GM23338 (cell line): ENCODE measurements around the gene CADM4. TPM values are rescaled to one million over a fixed set of nuclear protein-coding genes. Genes with fewer than 3 reads are reported as not detected.
A peak's percentile ranks its signal among the peaks of the same experiment; 100 is the strongest.

ENCODE experiments used
- ATAC-seq: fragments of 200-7000 bp; cut with Tn5 transposase; 3 replicates; pipeline ENCODE4 v1.9.1; 2020
- DNase-seq: peaks from one replicate; pipeline ENCODE4 v3.0.0-alpha.2; 2015; ENCODE audit warnings: low spot score
- H2AFZ ChIP-seq: fragments of 200-600 bp; sonication (generic); 2 replicates; pipeline ENCODE4 v1.8.0; 2016; ENCODE audit warnings: antibody characterized with exemption, mild to moderate bottlenecking, moderate library complexity
- H3F3A ChIP-seq: fragments of 200-600 bp; sonication (generic); replicated peaks from 2 replicates; pipeline ENCODE4 v1.8.0; 2017; ENCODE audit warnings: antibody characterized with exemption, mixed run types, low read depth
- H3K27ac ChIP-seq: fragments of 200-600 bp; sonication (generic); 2 replicates; pipeline ENCODE4 v1.6.1; 2016; ENCODE audit warnings: low read depth
- H3K27me3 ChIP-seq: fragments of 200-600 bp; sonication (generic); 2 replicates; pipeline ENCODE4 v1.8.0; 2016; ENCODE audit warnings: mild to moderate bottlenecking, mixed run types, moderate library complexity; ENCODE audit not compliant: insufficient read depth
- H3K36me3 ChIP-seq: fragments of 200-600 bp; sonication (generic); 2 replicates; pipeline ENCODE4 v1.8.0; 2016; ENCODE audit warnings: mild to moderate bottlenecking; ENCODE audit not compliant: insufficient read depth
- H3K4me1 ChIP-seq: fragments of 200-600 bp; sonication (generic); 2 replicates; pipeline ENCODE4 v1.8.0; 2016; ENCODE audit warnings: mild to moderate bottlenecking, moderate library complexity; ENCODE audit not compliant: insufficient read depth
- H3K4me2 ChIP-seq: fragments of 200-600 bp; sonication (generic); 2 replicates; pipeline ENCODE4 v1.7.1; 2017; ENCODE audit warnings: mixed run types
- H3K4me3 ChIP-seq: fragments of 200-600 bp; sonication (generic); 2 replicates; pipeline ENCODE4 v1.6.1; 2016; ENCODE audit warnings: mixed run types
- H3K79me2 ChIP-seq: fragments of 200-600 bp; sonication (generic); replicated peaks from 2 replicates; pipeline ENCODE4 v1.8.0; 2017; ENCODE audit warnings: mild to moderate bottlenecking; ENCODE audit not compliant: insufficient read depth
- H3K9me2 ChIP-seq: fragments of 200-600 bp; sonication (generic); 2 replicates; pipeline ENCODE4 v1.8.0; 2017; ENCODE audit not compliant: insufficient read depth
- H4K20me1 ChIP-seq: fragments of 200-600 bp; sonication (generic); replicated peaks from 2 replicates; pipeline ENCODE4 v1.8.0; 2017; ENCODE audit warnings: mild to moderate bottlenecking; ENCODE audit not compliant: insufficient read depth
- H3K27ac Mint-ChIP-seq: 2 replicates; pipeline ENCODE4 v1.8.0; 2020; ENCODE audit warnings: inconsistent platforms, mild to moderate bottlenecking, moderate library complexity, mixed read lengths
- H3K27me3 Mint-ChIP-seq: 3 replicates; pipeline ENCODE4 v1.8.0; 2022; ENCODE audit warnings: low read depth, mild to moderate bottlenecking, moderate library complexity, mixed read lengths, inconsistent platforms; ENCODE audit not compliant: insufficient read depth, poor library complexity
- H3K36me3 Mint-ChIP-seq: 3 replicates; pipeline ENCODE4 v1.8.0; 2021; ENCODE audit warnings: low read depth, mild to moderate bottlenecking, inconsistent platforms, moderate library complexity, mixed read lengths
- H3K4me1 Mint-ChIP-seq: 3 replicates; pipeline ENCODE4 v1.8.0; 2020; ENCODE audit warnings: mild to moderate bottlenecking, inconsistent platforms, mixed read lengths
- H3K4me3 Mint-ChIP-seq: 3 replicates; pipeline ENCODE4 v1.8.0; 2021; ENCODE audit warnings: moderate library complexity, mild to moderate bottlenecking, inconsistent platforms, mixed read lengths
- H3K9me3 Mint-ChIP-seq: 3 replicates; pipeline ENCODE4 v1.8.0; 2020; ENCODE audit warnings: moderate library complexity, mild to moderate bottlenecking, inconsistent platforms, mixed read lengths
- CREB1 ChIP-seq: fragments of 250-450 bp; sonication (Bioruptor Pico); IDR thresholded peaks from 2 replicates; pipeline ENCODE4 v1.5.0; 2020; ENCODE audit warnings: low read depth, mild to moderate bottlenecking, moderate library complexity
- EZH2 ChIP-seq: fragments of 200-600 bp; sonication (generic); IDR thresholded peaks from one replicate; pipeline ENCODE4 v1.8.0; 2017; ENCODE audit warnings: antibody characterized with exemption, mild to moderate bottlenecking, low read depth; ENCODE audit not compliant: unreplicated experiment
- EZH2phosphoT487 ChIP-seq: fragments of 200-600 bp; sonication (generic); IDR thresholded peaks from one replicate; pipeline ENCODE4 v1.8.1; 2018; ENCODE audit warnings: antibody characterized with exemption; ENCODE audit not compliant: unreplicated experiment
- JUNB ChIP-seq: IDR thresholded peaks from one replicate; pipeline ENCODE4 v1.6.1; 2016; ENCODE audit warnings: antibody characterized with exemption; ENCODE audit not compliant: unreplicated experiment
- NANOG ChIP-seq: IDR thresholded peaks from 2 replicates; pipeline ENCODE4 v1.6.1; 2016; ENCODE audit warnings: antibody characterized with exemption, borderline replicate concordance
- POLR2AphosphoS5 ChIP-seq: IDR thresholded peaks from 2 replicates; pipeline ENCODE4 v1.6.1; 2016; ENCODE audit warnings: antibody characterized with exemption, low read depth
- STAT1 ChIP-seq: IDR thresholded peaks from one replicate; pipeline ENCODE4 v1.6.1; 2016; ENCODE audit warnings: antibody characterized with exemption; ENCODE audit not compliant: unreplicated experiment
- ZNF114 ChIP-seq: fragments of 250-450 bp; sonication (Bioruptor Pico); IDR thresholded peaks from 2 replicates; pipeline ENCODE4 v1.5.0; 2020; ENCODE audit warnings: mild to moderate bottlenecking, moderate library complexity
- polyA plus RNA-seq: library from polyadenylated mRNA; unstranded; fragments of >200 nt; fragmentation: Nextera tagmentation; extraction: Ambion mirVana; gene quantifications from 2 replicates; pipeline ENCODE4 v1.2.1, GENCODE V29; 2016
- total RNA-seq: library from RNA; depleted of rRNA; stranded (reverse); fragments of >200 nt; shearing (Covaris generic); gene quantifications from 2 replicates; pipeline ENCODE4 v1.2.3, GENCODE V29; 2014
- TF ChIP-seq, protein P1 (sequence below), 2 experiments: fragments of 200-600 bp in 1 of 2; sonication (generic) in 1 of 2; conservative IDR thresholded peaks; 2 replicates each; pipeline versions ENCODE4 v1.5.1 to v1.6.1; 2016 to 2017; ENCODE audit warnings: antibody characterized with exemption in 2 of 2, low read depth in 2 of 2, mild to moderate bottlenecking in 2 of 2, moderate library complexity in 1 of 2
- TF ChIP-seq, protein P2 (sequence below): fragments of 250-450 bp; sonication (Bioruptor Pico); IDR thresholded peaks from 2 replicates; pipeline ENCODE4 v1.5.0; 2020; ENCODE audit warnings: mild to moderate bottlenecking, moderate library complexity

Gene CADM4
- total and polyA plus RNA-seq, 2 experiments from 2014 or later: 3.7 to 21.2 TPM

GRCh38 chr19:43594710-43595604 is 44.7 kb downstream of the CADM4 start:
- Histone ChIP-seq H2AFZ (peak overlapping the region; percentile 8), H4K20me1 (peaks cover 8% of the 10 kb centered on the region; the same call in 1 of the 2 replicates), H3K4me3 (peak overlapping the region; percentile 73), H3K4me2 (peak overlapping the region; percentile 97), H3K79me2 (peaks cover 23% of the 10 kb centered on the region), H3K27ac (peak overlapping the region; percentile 53; the same call in 1 of the 2 replicates), H3K27me3 (no peaks in the 10 kb centered on the region), H3F3A (0 out of 2 replicates have a peak, but pooled peaks cover 11% of the 10 kb centered on the region), H3K9me2 (no peaks in the 10 kb centered on the region), H3K4me1 (peaks cover 10% of the 10 kb centered on the region), H3K36me3 (peaks cover 8% of the 10 kb centered on the region; the same call in 1 of the 2 replicates)
- peak; percentile 89 for DNase-seq
- peak; percentile 76 for ATAC-seq
- peaks cover 25% of the 10 kb centered on the region for H3K36me3 Mint-ChIP-seq
- H3K4me1 Mint-ChIP-seq: peaks cover 19% of the 10 kb centered on the region
- H3K9me3 Mint-ChIP-seq: peaks cover 2% of the 10 kb centered on the region; the same call in 2 of the 3 replicates
- peak overlapping the region; percentile 98 for H3K4me3 Mint-ChIP-seq
- peak overlapping the region; percentile 100 for H3K27ac Mint-ChIP-seq
- peaks cover 14% of the 10 kb centered on the region for H3K27me3 Mint-ChIP-seq
- TF ChIP-seq JUNB (no peak), STAT1 (no peak), EZH2 (no peak), ZNF114 (CRISPR knock-in tag) (no peak)
- TF ChIP-seq, protein P1, sequence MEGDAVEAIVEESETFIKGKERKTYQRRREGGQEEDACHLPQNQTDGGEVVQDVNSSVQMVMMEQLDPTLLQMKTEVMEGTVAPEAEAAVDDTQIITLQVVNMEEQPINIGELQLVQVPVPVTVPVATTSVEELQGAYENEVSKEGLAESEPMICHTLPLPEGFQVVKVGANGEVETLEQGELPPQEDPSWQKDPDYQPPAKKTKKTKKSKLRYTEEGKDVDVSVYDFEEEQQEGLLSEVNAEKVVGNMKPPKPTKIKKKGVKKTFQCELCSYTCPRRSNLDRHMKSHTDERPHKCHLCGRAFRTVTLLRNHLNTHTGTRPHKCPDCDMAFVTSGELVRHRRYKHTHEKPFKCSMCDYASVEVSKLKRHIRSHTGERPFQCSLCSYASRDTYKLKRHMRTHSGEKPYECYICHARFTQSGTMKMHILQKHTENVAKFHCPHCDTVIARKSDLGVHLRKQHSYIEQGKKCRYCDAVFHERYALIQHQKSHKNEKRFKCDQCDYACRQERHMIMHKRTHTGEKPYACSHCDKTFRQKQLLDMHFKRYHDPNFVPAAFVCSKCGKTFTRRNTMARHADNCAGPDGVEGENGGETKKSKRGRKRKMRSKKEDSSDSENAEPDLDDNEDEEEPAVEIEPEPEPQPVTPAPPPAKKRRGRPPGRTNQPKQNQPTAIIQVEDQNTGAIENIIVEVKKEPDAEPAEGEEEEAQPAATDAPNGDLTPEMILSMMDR (conservative IDR thresholded peaks at IDR 0.05; ENCODE audit: low read depth in 2 of 2): peak; percentile 80 to 93

DNA sequence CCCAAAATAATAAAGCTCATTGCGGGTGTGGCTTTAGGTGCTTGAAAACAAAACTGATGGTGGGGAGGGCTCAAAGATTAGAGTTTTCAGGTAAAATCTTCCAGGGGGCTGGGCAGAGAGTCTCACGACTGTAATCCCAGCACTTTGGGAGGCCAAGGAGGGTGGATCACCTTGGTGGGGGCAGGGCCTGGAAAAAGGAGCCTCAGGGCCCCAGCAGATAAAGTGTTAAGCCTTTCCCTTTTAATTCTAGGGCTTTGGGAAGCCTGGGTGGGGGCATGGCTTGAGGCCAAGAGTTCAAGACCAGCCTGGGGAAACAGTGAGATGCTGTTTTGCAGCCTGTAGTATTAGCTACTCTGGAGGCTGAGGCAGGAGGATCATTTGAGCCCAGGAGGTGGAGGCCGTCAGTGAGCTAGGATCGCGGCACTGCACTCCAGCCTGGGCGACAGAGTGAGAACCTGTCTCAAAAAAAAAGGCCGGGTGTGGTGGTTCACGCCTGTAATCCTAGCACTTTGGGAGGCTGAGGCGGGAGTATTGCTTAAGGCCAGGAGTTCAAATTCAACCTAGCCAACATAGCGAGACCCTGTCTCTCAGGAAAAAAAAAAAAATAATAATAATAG is 45.5 kb downstream of the CADM4 start:
- H3K36me3 ChIP-seq: peaks cover 8% of the 10 kb centered on the region; the same call in 1 of the 2 replicates
- Mint-ChIP-seq H3K27me3 (peaks cover 14% of the 10 kb centered on the region), H3K36me3 (peaks cover 25% of the 10 kb centered on the region), H3K27ac (no peak overlapping the region), H3K9me3 (peaks cover 2% of the 10 kb centered on the region; the same call in 2 of the 3 replicates), H3K4me1 (peaks cover 19% of the 10 kb centered on the region), H3K4me3 (peak overlapping the region; percentile 43; the same call in 2 of the 3 replicates)
- H4K20me1 ChIP-seq: peaks cover 9% of the 10 kb centered on the region; the same call in 1 of the 2 replicates
- 0 out of 2 replicates have a peak, but pooled peaks cover 11% of the 10 kb centered on the region for H3F3A ChIP-seq
- H3K9me2 ChIP-seq: no peaks in the 10 kb centered on the region
- ATAC-seq (no peak), DNase-seq (no peak)
- H3K4me1 ChIP-seq: peaks cover 10% of the 10 kb centered on the region
- no peaks in the 10 kb centered on the region for H3K27me3 ChIP-seq
- H3K4me2 ChIP-seq: no peak overlapping the region
- H2AFZ ChIP-seq: no peak overlapping the region
- peak overlapping the region; percentile 73; the same call in 1 of the 2 replicates for H3K4me3 ChIP-seq
- peaks cover 23% of the 10 kb centered on the region for H3K79me2 ChIP-seq
- no peak overlapping the region for H3K27ac ChIP-seq
- TF ChIP-seq EZH2phosphoT487 (no peak), CREB1 (no peak), EZH2 (no peak), NANOG (no peak), STAT1 (no peak), POLR2AphosphoS5 (no peak), ZNF114 (CRISPR knock-in tag) (no peak)
- TF ChIP-seq, protein P2, sequence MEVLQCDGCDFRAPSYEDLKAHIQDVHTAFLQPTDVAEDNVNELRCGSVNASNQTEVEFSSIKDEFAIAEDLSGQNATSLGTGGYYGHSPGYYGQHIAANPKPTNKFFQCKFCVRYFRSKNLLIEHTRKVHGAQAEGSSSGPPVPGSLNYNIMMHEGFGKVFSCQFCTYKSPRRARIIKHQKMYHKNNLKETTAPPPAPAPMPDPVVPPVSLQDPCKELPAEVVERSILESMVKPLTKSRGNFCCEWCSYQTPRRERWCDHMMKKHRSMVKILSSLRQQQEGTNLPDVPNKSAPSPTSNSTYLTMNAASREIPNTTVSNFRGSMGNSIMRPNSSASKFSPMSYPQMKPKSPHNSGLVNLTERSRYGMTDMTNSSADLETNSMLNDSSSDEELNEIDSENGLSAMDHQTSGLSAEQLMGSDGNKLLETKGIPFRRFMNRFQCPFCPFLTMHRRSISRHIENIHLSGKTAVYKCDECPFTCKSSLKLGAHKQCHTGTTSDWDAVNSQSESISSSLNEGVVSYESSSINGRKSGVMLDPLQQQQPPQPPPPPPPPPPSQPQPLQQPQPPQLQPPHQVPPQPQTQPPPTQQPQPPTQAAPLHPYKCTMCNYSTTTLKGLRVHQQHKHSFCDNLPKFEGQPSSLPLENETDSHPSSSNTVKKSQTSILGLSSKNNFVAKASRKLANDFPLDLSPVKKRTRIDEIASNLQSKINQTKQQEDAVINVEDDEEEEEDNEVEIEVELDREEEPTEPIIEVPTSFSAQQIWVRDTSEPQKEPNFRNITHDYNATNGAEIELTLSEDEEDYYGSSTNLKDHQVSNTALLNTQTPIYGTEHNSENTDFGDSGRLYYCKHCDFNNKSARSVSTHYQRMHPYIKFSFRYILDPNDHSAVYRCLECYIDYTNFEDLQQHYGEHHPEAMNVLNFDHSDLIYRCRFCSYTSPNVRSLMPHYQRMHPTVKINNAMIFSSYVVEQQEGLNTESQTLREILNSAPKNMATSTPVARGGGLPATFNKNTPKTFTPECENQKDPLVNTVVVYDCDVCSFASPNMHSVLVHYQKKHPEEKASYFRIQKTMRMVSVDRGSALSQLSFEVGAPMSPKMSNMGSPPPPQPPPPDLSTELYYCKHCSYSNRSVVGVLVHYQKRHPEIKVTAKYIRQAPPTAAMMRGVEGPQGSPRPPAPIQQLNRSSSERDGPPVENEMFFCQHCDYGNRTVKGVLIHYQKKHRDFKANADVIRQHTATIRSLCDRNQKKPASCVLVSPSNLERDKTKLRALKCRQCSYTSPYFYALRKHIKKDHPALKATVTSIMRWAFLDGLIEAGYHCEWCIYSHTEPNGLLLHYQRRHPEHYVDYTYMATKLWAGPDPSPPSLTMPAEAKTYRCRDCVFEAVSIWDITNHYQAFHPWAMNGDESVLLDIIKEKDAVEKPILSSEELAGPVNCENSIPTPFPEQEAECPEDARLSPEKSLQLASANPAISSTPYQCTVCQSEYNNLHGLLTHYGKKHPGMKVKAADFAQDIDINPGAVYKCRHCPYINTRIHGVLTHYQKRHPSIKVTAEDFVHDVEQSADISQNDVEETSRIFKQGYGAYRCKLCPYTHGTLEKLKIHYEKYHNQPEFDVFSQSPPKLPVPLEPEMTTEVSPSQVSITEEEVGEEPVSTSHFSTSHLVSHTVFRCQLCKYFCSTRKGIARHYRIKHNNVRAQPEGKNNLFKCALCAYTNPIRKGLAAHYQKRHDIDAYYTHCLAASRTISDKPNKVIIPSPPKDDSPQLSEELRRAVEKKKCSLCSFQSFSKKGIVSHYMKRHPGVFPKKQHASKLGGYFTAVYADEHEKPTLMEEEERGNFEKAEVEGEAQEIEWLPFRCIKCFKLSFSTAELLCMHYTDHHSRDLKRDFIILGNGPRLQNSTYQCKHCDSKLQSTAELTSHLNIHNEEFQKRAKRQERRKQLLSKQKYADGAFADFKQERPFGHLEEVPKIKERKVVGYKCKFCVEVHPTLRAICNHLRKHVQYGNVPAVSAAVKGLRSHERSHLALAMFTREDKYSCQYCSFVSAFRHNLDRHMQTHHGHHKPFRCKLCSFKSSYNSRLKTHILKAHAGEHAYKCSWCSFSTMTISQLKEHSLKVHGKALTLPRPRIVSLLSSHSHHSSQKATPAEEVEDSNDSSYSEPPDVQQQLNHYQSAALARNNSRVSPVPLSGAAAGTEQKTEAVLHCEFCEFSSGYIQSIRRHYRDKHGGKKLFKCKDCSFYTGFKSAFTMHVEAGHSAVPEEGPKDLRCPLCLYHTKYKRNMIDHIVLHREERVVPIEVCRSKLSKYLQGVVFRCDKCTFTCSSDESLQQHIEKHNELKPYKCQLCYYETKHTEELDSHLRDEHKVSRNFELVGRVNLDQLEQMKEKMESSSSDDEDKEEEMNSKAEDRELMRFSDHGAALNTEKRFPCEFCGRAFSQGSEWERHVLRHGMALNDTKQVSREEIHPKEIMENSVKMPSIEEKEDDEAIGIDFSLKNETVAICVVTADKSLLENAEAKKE (CRISPR knock-in tag): no peak
